Measurements from ENCODE around the gene PATJ.

- TF ChIP-seq POLR2A (IDR thresholded peaks at IDR 0.05; ENCODE audit: low read depth, low read length), result no peak
- no peak for TF ChIP-seq POLR2AphosphoS5 (IDR thresholded peaks at IDR 0.05; ENCODE audit: low read depth, low read length)
- TF ChIP-seq TAF1 (IDR thresholded peaks at IDR 0.05; ENCODE audit: low read depth, low read length), result no peak
- no peak for TF ChIP-seq POU2F2 (IDR thresholded peaks at IDR 0.05; ENCODE audit: low read depth, low read length)
- no peak for TF ChIP-seq SPI1 (IDR thresholded peaks at IDR 0.05; ENCODE audit: low read depth, low read length)
- TF ChIP-seq PAX5 (IDR thresholded peaks at IDR 0.05; ENCODE audit: insufficient read depth, low read length, severe bottlenecking), result no peak
These were observed 280.2 kb downstream of the PATJ start for GRCh38 chr1:62022382-62022983.
